NCI-H2227 (cell line): ENCODE measurements around the gene ORM1.

ENCODE experiments used
- DNase-seq: peaks from one replicate; lab custom pipeline; 2025; ENCODE audit not compliant: unreplicated experiment; lab: John Stamatoyannopoulos, UW

The ORM1 gene

GRCh38 chr9:114362394-114362793, 39.5 kb downstream of the ORM1 start:
- DNase-seq: no peak

GRCh38 chr9:114363424-114363823, 40.5 kb downstream of the ORM1 start:
- no peak for DNase-seq

GRCh38 chr9:114364134-114365041, 41.5 kb downstream of the ORM1 start:
- no peak for DNase-seq

- DNase-seq: no peak
Measured at GRCh38 chr9:114365194-114365593, 42.3 kb downstream of the ORM1 start.

GRCh38 chr9:114366334-114367128, 43.6 kb downstream of the ORM1 start:
- DNase-seq: no peak

- DNase-seq: no peak
Measured at GRCh38 chr9:114367366-114367765, 44.5 kb downstream of the ORM1 start.

- DNase-seq: no peak
Measured at GRCh38 chr9:114367772-114368569, 45.1 kb downstream of the ORM1 start.

GRCh38 chr9:114369216-114370130, 46.6 kb downstream of the ORM1 start:
- DNase-seq: no peak

GRCh38 chr9:114370251-114370967, 47.5 kb downstream of the ORM1 start:
- DNase-seq: no peak

GRCh38 chr9:114370968-114371320, 48.0 kb downstream of the ORM1 start:
- DNase-seq: no peak

- DNase-seq: no peak
Measured at GRCh38 chr9:114371343-114371944, 48.5 kb downstream of the ORM1 start.

- no peak for DNase-seq
Measured at GRCh38 chr9:114371973-114372917, 49.3 kb downstream of the ORM1 start.

GRCh38 chr9:114372921-114373448, 50.1 kb downstream of the ORM1 start:
- no peak for DNase-seq

- no peak for DNase-seq
Measured at GRCh38 chr9:114373960-114374730, 51.2 kb downstream of the ORM1 start.

- no peak for DNase-seq
Measured at GRCh38 chr9:114374936-114375335, 52.0 kb downstream of the ORM1 start.

- no peak for DNase-seq
Measured at GRCh38 chr9:114375386-114376175, 52.7 kb downstream of the ORM1 start.
